Gastroesophageal sphincter (tissue), 4 donors: ENCODE results near the gene PLA2G2F. TPM values are rescaled to one million over a fixed set of nuclear protein-coding genes. Genes with fewer than 3 reads are reported as not detected.

Experiments
- ATAC-seq: fragments of 150-250 bp; one replicate; pipeline ENCODE4 v1.9.1; 2016; ENCODE audit warnings: mild to moderate bottlenecking, moderate library complexity
- H3K27ac ChIP-seq, 4 donors: fragments of 200-600 bp; sonication (generic) in 3 of 4; 1 replicate in 3 of 4; 2 replicates in 1 of 4; pipeline ENCODE4 v1.5.1; 2016 to 2019
- H3K27me3 ChIP-seq: fragments of 200-600 bp; sonication (generic); one replicate; pipeline ENCODE4 v1.5.1; 2019
- H3K36me3 ChIP-seq, 2 donors: fragments of 200-600 bp; sonication (generic); one replicate each; pipeline ENCODE4 v1.5.1; 2019; ENCODE audit warnings: control low read depth in 1 of 2
- H3K4me1 ChIP-seq, 3 donors: fragments of 200-600 bp; sonication (generic); 1 replicate in 2 of 3; 2 replicates in 1 of 3; pipeline ENCODE4 v1.5.1; 2016 to 2019; ENCODE audit warnings: control low read depth in 2 of 3
- H3K4me3 ChIP-seq, 2 donors: fragments of 200-600 bp; sonication (generic); one replicate each; pipeline ENCODE4 v1.5.1; 2019; ENCODE audit warnings: mild to moderate bottlenecking in 1 of 2, moderate library complexity in 1 of 2
- H3K9me3 ChIP-seq, 3 donors: fragments of 200-600 bp; sonication (generic); one replicate each; pipeline ENCODE4 v1.5.1; 2017 to 2019; ENCODE audit warnings: control low read depth in 2 of 3
- CTCF ChIP-seq, 4 experiments: fragments of 200-600 bp in 2 of 4; fragments of 450-650 bp in 2 of 4; sonication (generic) in 1 of 4; IDR thresholded peaks; one replicate each; pipeline ENCODE4 v1.5.1; 2017 to 2019; ENCODE audit warnings: antibody characterized with exemption in 4 of 4, mild to moderate bottlenecking in 2 of 4, moderate library complexity in 2 of 4
- EP300 ChIP-seq: sonication (generic); formaldehyde crosslinking; IDR thresholded peaks from one replicate; pipeline ENCODE4 v1.6.1; 2017; ENCODE audit warnings: antibody characterized with exemption, mild to moderate bottlenecking
- POLR2A ChIP-seq, 2 donors: fragments of 450-650 bp; IDR thresholded peaks; one replicate each; pipeline ENCODE4 v1.6.1; 2017; ENCODE audit warnings: antibody characterized with exemption in 2 of 2, mild to moderate bottlenecking in 2 of 2, moderate library complexity in 1 of 2
- POLR2AphosphoS5 ChIP-seq: sonication (generic); formaldehyde crosslinking; IDR thresholded peaks from one replicate; pipeline ENCODE4 v1.6.1; 2017; ENCODE audit warnings: antibody characterized with exemption
- WGBS, 2 donors: methylation state at CpG; one replicate each; pipeline ENCODE4 v1.1.5; 2018; ENCODE audit warnings: low coverage in 1 of 2; 5-methylcytosine and 5-hydroxymethylcytosine counted together
- total RNA-seq, 4 donors: library from RNA; depleted of rRNA; stranded (reverse); fragments of >200 nt; gene quantifications; one replicate each; pipeline ENCODE4 v1.1.0, GENCODE V29; 2016

PLA2G2F gene
- total RNA-seq, 4 donors from 2014 or later: not detected

GRCh38 chr1:20164694-20165202 is 25.6 kb downstream of the PLA2G2F start:
- no peaks in the 10 kb centered on the region for H3K36me3 ChIP-seq
- H3K27ac ChIP-seq: no peak overlapping the region
- H3K27me3 ChIP-seq: no peaks in the 10 kb centered on the region
- peak; percentile 48 for ATAC-seq
- WGBS, 2 donors: 50 to 65% methylated on average over 11 to 13 of the region's 15 CpGs
- TF ChIP-seq EP300 (no peak), POLR2AphosphoS5 (no peak), POLR2A (IDR thresholded peaks at IDR 0.05) (no peak), CTCF (IDR thresholded peaks at IDR 0.05) (no peak)
- H3K4me3 ChIP-seq: no peak overlapping the region
- H3K9me3 ChIP-seq: peaks cover 0 to 36% (median 4%) of the 10 kb centered on the region in 3 donors
- H3K4me1 ChIP-seq: peaks cover 0 to 26% (median 0%) of the 10 kb centered on the region in 3 donors

GRCh38 chr1:20165522-20165951 is 26.4 kb downstream of the PLA2G2F start:
- H3K4me1 ChIP-seq: peaks cover 0 to 26% (median 0%) of the 10 kb centered on the region in 3 donors
- no peaks in the 10 kb centered on the region for H3K36me3 ChIP-seq
- H3K27ac ChIP-seq: no peak overlapping the region
- H3K27me3 ChIP-seq: no peaks in the 10 kb centered on the region
- H3K4me3 ChIP-seq: no peak overlapping the region
- TF ChIP-seq CTCF (IDR thresholded peaks at IDR 0.05): peak in 3 of 4 experiments; percentile 10 to 35 (median 26)
- no peak for TF ChIP-seq EP300
- WGBS, 2 donors: 77% methylated on average over 10 of the region's 16 CpGs; no CpG with 5 or more reads in 1 of the 2 donors
- ATAC-seq: no peak
- H3K9me3 ChIP-seq: peaks cover 0 to 29% (median under 1%) of the 10 kb centered on the region in 3 donors

DNA sequence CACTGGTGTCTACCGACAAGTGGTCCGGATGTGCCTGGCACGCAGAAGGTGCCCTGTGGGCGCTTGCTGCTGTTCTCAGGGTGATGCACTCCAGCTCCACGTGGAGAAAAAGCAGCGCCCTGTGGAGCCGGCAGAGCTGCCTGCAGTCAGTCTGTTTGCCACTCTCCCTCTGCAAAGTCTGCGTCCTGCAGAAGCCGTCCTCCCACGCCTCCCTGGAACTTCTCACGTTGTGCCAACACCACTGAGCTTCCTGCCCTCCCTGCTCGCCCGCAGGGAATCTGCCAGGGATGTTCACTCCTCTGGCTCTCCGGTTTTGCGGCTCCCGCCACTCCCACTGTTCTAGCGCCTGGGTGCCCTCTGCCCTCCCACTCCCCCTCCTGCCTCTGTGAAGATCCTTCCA is 26.9 kb downstream of the PLA2G2F start:
- no peaks in the 10 kb centered on the region for H3K36me3 ChIP-seq
- ATAC-seq: no peak
- H3K4me1 ChIP-seq: peaks cover 0 to 26% (median 0%) of the 10 kb centered on the region in 3 donors
- TF ChIP-seq POLR2A (IDR thresholded peaks at IDR 0.05) (no peak), POLR2AphosphoS5 (no peak)
- 30 to 46% methylated on average over 4 to 11 of the region's 17 CpGs for WGBS, 2 donors
- H3K9me3 ChIP-seq: peaks cover 0 to 23% (median 0%) of the 10 kb centered on the region in 3 donors
- H3K27ac ChIP-seq: no peak overlapping the region
- H3K4me3 ChIP-seq: no peak overlapping the region
- no peaks in the 10 kb centered on the region for H3K27me3 ChIP-seq

- Histone ChIP-seq H3K4me3 (no peak overlapping the region), H3K27me3 (no peaks in the 10 kb centered on the region), H3K27ac (no peak overlapping the region), H3K4me1 (peaks cover 0 to 28% (median 0%) of the 10 kb centered on the region in 3 donors), H3K9me3 (peaks cover 0 to 13% (median 0%) of the 10 kb centered on the region in 3 donors), H3K36me3 (no peaks in the 10 kb centered on the region)
- ATAC-seq: no peak
- no peak for TF ChIP-seq EP300
- no peak for TF ChIP-seq POLR2AphosphoS5
- no peak for TF ChIP-seq POLR2A (IDR thresholded peaks at IDR 0.05)
- no peak for TF ChIP-seq CTCF (IDR thresholded peaks at IDR 0.05)
- WGBS, 2 donors: 67 to 88% methylated on average over 7 to 8 of the region's 8 CpGs
Observed at GRCh38 chr1:20167126-20167525, 28.0 kb downstream of the PLA2G2F start.

DNA sequence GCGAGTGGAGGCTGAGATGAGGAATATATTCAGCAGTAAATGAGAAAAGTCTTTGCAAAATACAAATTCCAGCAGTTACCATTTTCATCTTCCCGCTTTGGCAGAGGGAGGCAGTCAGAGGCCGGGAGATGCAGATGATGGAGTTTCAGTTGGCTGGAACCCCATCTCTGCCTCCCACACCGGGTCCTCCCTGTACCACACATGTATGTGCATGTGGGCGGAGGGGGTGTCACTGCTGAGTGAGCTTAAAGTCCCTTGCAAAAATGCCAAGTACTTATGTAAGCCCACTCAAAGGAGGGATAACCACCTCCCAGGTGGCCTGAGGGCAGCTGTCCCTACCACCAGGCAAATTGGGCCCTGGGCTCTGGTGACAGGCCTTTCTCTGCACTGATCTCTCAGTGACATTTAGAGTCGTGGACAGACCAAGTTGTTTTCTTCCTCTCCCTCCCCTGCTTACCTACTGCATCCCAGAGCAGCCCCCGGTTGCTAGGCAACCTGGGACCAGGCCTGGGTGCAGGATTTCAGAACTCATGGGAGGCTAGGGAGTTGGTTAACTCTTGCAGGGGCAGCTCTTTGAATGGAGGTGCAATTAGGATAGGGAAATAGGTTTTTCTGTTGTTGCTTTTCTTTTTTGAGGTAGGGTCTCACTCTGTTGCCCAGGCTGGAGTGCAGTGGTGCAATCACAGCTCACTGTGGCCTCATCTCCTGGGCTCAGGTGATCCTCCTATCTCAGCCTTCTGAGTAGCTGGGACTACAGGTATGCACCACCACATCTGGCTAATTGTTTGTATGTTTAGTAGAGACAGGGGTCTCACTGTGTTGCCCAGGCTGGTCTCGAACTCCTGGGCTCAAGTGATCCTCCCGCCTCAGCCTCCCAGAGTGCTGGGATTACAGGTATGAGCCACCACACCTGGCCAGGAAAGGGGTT is 29.7 kb downstream of the PLA2G2F start:
- H3K27ac ChIP-seq: no peak overlapping the region
- no peak for TF ChIP-seq POLR2A (IDR thresholded peaks at IDR 0.05)

More for the DNA sequence above, 29.7 kb downstream of the PLA2G2F start:
- Histone ChIP-seq H3K4me1 (peaks cover 0 to 36% (median 0%) of the 10 kb centered on the region in 3 donors), H3K36me3 (no peaks in the 10 kb centered on the region), H3K4me3 (no peak overlapping the region), H3K9me3 (peaks cover 0 to 7% (median 0%) of the 10 kb centered on the region in 3 donors), H3K27me3 (no peaks in the 10 kb centered on the region)
- WGBS, 2 donors: 52 to 72% methylated on average over 5 of the region's 9 CpGs
- no peak for ATAC-seq
